Renal cortical epithelial cell (primary cell): ENCODE results near the gene SYAP1. TPM values are rescaled to one million over a fixed set of nuclear protein-coding genes. Genes with fewer than 3 reads are reported as not detected.
"Not testable (repeated sequence)": the region's sequence is repeated elsewhere in the genome, so short reads cannot be mapped to it uniquely, and the experiment has no call there.

Experiments used
- DNase-seq: peaks from one replicate; pipeline ENCODE4 v3.0.0-alpha.2; 2011; ENCODE audit warnings: low read depth
- total RNA-seq: library from RNA; depleted of rRNA; stranded (reverse); fragments of >200 nt; gene quantifications from 2 replicates; pipeline ENCODE4 v1.2.3, GENCODE V29; 2014

SYAP1 gene, protein sequence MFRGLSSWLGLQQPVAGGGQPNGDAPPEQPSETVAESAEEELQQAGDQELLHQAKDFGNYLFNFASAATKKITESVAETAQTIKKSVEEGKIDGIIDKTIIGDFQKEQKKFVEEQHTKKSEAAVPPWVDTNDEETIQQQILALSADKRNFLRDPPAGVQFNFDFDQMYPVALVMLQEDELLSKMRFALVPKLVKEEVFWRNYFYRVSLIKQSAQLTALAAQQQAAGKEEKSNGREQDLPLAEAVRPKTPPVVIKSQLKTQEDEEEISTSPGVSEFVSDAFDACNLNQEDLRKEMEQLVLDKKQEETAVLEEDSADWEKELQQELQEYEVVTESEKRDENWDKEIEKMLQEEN
- total RNA-seq: 43.6 and 78.5 TPM in 2 replicates

DNA sequence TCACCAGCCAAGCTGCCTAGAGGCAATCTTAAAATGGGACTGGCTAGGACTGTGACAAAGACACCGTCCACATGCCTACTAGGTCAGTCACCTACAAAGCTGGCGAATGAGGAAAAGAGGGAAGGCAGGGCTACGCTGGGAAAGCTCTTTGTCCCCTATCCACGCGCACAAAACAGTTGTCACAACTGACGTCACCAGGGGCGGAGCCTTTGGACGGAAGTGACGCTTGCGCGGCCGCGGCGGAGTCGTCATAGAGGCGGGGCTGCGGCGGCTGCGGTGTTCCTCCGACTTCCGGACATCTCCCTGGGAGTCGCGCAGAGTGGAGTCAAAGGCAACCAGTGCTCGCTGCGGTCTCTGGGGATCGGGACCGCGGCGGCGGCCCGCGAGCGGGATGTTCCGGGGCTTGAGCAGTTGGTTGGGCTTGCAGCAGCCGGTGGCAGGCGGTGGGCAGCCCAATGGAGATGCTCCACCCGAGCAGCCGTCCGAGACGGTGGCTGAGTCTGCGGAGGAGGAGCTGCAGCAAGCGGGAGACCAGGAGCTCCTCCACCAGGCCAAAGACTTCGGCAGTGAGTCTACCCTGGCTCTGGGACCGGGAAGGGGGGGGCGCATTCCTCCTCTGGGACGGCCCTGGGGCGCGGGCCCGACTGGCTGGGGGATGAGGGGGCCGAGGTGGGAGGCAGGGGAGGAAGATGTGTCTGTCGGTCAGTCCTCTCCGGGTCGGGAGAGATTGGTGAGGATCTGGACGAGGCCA lies at the start of gene SYAP1:
Gene SYAP1, plus strand, starts transcription at position 279 of the 751 bp plus-strand sequence. Its CDS starts 113 bp downstream, at position 392.
- peak; percentile 92 for DNase-seq

DNA sequence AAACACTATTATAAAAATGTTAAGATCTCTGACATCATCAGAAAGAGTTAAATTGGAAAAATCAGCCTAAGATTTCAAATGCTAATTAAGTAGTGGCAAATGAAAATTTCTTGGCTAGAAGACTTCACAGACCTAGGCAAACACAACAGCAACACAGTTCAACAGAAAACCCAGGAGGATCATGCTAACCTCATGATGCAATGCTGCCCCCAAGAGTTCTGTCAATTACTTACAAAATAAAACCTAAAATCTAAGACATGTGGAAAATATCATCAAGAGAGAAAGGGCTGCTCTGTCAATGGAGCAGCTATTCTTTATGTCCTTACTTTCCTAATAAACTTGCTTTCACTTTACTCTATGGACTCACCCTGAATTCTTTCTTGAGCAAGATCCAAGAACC lies 48.4 kb upstream of the SYAP1 start:
- DNase-seq: peak; percentile 52

DNA sequence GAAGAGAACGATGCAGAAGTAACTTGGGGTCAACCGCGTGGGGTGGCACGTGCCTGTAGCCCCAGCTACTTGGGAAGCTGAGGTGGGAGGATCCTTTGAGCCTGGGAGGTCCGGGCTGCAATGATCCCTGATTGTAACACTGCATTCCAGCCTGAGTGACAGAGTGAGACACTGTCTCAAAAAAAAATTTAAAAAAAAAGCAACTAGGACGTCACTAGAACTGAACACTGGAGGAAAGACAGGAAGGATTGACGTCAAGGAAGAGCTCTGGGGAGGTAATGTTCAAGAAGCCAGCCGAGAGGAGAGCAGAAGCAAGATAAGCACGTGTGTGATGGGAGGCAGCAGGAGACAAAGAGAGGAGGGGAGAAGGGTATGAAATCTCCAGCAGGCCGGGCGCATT lies 40.7 kb upstream of the SYAP1 start:
- no peak for DNase-seq

DNA sequence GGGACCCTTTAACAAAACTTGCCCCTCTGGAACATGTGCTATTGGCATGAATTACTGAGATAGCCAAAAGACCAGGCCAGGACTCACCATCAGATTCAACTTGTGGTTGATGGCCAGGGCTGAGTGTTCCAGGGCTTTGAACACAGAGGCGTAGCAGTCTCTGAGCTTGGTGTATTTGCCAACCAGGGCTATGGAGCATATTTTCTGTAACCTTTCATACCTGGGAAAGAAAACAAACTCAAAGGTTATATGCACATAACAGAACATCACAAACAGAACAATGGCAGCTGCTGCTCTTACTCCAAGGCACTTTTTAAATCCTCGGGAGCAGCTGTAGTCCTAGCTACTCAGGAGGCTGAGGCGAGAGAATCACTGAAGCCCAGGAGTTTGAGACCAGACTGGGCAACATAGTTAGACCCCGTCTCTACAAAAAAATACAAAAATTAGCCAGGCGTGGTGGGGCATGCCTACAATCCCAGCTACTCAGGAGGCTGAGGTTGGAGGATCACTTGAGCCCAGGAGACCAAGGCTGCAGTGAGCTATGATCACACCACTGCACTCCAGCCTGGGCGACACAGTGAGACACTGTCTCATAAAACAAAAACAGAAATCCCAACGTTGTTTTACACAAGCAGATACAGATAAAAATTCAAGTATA lies 36.3 kb upstream of the SYAP1 start:
- DNase-seq: no peak

DNA sequence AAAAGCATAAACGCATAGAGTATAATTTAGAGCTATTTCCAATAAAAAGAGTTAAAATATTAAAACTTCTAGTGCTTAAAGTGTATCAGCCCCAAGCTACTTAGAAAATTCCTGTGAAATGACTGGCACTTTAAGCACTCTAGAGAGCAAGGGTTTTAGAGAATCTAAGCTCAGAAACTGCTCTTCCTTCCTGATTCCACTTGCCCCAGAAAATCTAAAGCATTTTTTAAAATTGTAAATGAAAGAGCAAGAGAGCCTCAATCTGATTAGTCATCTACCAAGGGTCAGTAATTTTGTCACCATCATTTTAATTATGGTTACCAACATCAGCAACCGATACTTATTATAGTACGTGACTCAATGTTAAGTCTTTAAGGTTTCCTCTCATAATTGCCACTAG lies 31.9 kb upstream of the SYAP1 start:
- DNase-seq: peak; percentile 20

DNA sequence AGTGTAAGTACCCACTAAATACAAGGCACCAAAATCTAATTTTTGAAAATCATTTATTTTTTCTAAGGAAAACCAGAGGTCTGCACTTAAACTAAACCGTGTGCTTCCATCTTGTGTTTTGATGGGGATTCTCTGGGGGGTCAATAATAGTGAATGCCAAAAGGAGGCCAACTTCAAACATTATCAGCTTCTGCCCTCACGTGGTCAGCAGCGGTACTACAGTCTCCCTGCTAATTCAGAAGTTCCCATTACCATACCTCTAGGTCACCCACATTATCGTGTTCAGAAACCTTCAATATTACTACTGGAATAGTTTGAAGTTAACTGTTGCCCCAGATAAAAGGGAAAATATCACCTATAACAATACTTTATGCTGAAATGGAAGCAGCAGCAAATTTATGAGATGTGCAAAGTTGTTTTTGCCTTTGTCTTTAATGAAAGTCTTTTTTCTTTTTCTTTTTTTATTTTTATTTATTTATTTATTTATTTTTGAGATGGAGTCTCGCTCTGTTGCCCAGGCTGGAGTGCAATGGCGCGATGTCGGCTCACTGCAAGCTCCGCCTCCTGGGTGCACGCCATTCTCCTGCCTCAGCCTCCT lies 24.2 kb upstream of the SYAP1 start:
- peak; percentile 33 for DNase-seq

DNA sequence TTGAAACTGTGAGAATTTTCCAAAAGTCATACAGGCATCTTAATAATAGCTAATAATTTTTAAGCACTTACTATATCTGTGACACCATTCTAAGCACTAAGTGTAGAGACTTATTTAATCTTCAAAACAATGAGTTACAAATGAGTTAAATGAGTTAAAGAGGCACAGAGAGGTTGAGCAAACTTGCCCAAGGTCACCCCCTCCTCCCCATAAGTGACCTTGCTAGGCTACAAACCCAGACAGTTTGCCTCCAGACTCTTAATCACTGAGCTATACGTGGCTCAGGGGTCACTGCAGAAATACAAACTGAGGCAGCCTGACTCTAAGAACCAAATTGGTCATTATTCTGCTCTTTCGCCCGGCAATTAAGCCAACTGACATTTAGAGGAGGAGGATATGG lies 22.5 kb upstream of the SYAP1 start:
- no peak for DNase-seq

DNA sequence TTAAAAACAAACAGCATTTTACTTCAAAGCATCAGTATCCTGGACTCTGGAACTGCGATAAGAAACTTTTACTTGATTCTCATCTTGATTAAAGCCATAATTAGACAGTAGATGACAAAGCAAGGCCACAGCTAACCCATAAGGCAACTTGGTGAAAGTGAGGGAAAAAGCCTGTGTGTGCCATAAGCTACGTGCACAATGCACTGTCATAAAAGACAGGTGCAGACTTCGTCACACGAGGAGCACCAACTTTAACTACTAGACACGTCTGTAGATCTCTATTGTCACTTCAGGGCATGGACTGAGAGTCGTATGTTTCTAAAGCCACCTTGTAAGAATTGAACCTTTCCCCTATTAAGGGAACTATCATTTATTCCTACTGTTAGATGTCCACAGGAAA lies 20.0 kb upstream of the SYAP1 start:
- DNase-seq: no peak

DNA sequence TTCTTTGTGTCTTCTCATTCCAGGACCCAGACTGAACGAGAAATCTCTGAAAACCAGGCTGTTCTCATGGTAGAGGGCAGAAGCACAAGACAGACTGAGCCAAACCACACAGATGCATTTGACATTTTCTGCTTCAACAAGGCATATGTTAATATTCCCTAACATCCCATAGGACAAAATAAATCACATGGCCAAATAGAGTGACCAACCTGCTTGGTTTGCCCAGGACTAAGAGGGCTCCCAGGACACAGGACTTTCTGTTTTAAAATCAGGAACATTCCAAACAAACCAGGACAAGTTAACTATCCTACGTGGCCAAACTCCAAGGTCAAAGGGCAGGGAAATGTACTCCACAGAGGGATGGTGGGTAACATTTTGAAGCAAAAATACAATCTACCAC lies 18.7 kb upstream of the SYAP1 start:
- DNase-seq: no peak

DNA sequence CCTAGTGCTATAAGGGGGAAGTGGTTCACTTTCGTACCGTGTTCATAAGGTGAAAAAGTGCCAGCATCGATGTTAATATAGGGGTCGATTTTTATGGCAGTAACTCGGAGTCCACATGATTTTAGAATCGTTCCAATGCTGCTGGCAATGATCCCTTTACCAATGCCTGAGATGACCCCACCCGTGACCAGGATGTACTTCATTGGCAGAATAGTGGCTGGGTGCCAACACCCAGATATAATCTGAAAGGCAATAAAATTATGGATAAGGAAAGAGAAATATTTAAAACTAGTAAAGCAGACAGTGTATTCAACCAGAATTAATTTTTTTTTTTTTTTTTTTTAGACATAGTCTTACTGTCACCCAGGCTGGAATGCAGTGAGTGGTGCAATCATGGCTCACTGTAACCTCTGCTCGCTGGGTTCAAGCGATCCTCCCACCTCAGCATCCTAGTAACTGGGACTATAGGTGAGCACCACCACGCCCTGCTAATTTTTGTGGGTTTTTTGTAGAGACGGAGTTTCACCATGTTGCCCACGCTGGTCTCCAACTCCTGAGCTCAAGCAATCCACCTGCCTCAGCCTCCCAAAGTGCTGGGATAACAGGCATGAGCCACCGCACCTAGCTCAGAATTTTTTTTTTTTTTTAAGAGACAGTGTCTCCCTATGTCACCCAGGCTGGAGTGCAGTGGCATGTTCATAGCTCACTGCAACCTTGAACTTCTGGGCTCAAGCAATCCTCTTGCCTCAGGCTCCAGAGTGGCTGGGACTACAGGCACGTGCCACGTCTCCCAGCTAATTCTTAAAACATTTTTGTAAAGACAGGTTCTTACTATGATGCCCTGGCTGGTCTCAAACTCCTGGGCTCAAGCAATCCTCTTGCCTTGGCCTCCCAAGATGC lies 16.5 kb upstream of the SYAP1 start:
- no peak for DNase-seq

DNA sequence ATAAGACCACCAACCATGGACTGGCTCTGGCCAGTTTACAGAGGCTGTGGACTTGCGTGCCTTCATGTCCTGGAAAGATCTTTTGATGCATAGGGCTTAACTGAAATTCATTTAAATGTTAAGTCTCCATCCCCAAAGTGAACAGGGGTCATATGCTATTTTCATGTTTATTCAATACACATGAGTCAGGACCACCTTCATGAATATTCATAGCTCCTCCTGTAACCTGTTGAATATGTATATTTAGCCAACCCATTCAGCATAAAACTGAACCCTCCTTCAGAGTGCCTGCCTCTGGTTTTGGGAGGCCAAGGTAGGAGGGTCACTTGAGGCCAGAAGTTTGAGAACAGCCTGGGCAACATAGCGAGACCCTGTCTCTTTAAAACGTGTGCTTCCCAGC lies 14.0 kb upstream of the SYAP1 start:
- no peak for DNase-seq

DNA sequence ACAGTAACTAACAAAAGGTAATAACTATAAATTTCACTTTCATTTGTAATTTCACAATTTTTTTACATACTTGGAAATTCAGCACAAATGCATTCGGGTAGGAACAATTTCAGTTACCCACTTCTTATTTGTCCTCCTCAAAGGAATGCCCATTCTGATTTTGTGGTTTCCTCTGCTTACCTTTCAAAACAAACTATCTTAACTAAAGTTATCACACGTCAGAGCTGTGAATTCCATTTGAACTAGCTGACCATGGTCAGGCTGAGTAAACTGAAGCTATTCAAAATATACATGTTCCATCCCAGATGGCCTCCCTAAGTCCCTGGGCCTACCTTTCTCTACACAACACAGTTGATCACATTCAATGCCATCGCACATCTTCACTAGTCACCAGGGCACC lies 11.4 kb upstream of the SYAP1 start:
- DNase-seq: no peak

DNA sequence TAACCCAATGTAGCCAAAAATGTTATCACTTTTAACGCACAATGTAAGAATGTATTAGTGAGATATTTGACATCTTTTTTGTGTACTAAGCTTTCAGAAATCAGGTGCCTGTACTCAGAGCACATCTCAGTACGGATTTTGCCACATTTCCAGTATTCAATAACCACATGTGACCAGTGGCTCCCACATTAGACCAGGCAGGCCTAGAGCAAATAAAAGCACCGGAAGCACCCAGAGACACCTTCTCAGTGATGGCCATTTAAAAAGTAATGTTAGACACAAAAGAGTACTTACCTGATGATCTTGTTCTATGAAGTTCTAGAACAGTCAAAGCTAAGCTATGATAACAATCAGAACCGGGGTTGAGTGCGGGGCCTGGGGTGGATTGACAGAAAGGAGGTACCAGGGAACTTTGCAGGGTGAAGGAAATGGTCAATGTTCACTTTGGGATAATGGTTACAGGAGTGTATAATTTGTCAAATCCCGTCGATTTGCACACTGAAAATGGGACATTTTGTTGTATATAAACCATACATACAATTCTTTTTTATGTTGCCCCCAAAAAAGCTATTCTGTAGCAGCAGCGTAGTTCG lies 8.1 kb upstream of the SYAP1 start:
- no peak for DNase-seq

DNA sequence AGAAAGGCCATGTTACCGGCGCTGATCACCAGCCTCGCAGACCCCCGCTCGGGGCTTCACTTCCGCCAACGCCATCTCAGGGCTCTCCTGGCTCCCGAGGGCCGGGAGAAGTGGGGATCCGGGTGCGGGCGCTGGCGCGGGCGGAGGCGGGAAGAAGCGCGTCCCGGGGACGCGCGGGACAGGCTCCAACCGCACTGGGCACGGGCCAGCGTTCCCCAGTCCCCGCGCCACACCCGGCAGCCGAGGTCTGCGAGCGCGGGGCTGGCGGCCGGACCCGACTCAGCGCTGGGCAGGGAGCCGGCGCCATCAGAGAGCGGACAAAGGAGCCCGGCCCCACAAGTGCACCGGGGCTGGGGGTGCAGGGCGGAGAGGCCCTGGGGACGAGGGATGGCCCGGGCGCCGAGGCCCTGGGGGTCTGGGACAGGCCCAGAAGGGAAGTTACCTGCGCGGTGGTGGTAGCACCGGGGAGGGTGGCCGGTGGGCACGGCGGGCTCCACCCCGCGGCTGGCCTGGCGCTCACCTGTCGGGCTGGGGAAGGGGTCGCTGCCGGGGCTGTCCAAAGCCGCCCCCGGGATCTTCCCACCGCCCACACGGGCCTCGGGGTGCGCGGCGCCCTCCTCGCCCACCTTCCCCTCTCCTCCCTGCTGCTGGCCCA lies 7.4 kb upstream of the SYAP1 start:
- no peak for DNase-seq

DNA sequence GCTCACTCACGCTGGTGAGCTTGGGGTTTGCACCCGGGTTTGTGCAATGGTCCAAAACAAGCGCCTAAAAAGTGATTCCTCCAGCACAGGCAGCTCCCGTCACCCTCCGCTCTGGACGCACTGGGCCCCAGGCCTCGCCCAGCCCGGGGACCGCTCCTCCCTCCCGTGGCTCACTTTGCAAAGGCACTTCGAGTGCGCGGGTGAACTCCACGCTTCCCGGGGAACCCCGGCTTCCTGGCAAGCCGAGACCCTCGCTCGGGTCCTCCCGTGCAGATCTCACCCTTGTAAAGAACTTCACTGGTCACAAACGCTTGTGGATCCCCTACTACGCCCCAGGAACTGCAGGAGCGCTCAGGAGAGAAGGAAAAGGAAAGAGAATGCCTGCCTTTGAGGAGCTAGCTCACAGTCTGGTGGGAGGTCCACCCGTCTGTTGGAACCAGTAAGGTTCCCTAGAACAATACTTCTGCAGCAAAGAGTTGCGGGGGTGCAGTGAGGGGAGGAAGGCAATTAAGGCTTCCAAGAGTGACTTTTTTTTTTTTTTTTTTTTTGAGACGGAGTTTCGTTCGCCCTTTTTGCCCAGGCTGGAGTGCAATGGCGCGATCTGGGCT lies 6.8 kb upstream of the SYAP1 start, which contains the start of gene CTPS2:
Gene CTPS2, minus strand, starts transcription at position 122 of the 608 bp plus-strand sequence. CDS start 9,767 bp downstream, outside the sequence.
- DNase-seq: peak; percentile 17

DNA sequence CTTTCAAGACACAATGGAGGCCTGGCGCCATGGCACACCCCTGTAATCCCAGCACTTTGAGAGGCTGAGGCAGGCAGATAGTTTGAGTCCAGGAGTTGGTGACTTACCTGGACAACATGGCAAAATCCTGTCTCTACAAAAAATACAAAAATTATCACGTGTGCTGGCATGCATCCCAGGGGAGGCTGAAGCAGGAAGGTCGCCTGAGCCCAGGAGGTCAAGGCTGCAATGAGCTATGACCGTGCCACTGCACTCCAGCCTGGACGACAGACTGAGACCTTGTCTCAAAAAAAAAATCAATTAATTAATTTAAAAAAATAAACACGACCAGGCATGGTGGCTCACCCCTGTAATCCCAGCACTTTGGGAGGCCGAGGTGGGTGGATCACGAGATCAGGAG lies 4.9 kb upstream of the SYAP1 start:
- no peak for DNase-seq

DNA sequence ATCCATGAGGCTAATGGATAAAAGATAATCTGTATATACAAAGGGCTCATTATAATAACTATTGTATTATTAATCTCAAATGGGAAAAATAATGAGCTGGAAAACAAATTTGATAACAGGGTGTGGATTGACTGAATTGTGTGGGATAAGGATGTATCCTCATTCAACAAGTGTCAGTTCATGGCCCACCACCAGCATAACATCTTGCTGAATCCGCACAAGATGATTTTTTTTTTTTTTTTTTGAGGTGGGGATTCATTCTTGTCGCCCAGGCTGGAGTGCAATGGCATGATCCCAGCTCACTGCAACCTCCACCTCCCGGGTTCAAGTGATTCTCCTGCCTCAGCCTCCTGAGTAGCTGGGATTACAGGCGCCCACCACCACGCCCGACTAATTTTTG lies 3.8 kb upstream of the SYAP1 start:
- DNase-seq: not testable (repeated sequence)

DNA sequence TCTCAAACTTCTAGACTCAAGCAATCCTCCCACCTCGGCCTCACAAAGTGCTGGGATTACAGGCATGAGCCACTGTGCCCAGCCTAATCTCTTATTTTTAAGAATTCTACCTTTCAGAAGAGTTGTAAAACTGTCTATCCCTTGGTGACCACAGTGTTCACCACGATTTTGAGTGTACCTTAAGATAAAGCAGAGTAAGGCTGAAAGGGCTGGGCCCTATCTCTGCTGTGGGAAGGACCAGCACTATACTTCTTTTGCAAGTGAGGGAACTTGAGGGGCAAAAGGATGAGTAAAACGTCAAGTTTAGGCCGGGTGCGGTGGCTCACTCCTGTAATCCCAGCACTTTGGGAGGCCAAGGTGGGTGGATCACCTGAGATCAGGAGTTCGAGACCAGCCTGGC lies 3.0 kb upstream of the SYAP1 start:
- DNase-seq: not testable (repeated sequence)

DNA sequence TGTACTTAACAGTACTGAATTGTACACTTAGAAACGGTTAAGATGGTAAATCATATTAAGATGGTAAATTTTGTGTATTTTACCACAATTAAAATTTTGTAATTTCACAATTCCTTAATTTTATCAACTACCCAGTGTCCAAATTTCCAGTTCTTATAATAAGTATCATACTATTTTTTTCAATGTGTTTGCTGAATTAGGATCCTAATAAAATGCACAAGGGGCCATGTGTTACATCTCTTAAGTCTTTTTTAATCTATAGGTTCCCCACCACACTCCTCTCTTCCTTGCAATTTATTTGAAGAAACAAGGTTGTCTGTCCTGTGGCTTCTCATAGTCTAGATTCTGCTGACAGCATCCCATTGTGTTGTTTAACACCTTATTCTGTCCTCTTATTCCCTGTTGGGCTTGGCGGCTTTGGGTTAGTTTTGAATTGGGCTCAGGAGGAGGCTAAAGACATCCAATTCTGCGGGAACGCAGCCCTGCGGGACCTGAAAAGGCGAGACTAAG lies 533 bp upstream of the SYAP1 start:
- no peak for DNase-seq

DNA sequence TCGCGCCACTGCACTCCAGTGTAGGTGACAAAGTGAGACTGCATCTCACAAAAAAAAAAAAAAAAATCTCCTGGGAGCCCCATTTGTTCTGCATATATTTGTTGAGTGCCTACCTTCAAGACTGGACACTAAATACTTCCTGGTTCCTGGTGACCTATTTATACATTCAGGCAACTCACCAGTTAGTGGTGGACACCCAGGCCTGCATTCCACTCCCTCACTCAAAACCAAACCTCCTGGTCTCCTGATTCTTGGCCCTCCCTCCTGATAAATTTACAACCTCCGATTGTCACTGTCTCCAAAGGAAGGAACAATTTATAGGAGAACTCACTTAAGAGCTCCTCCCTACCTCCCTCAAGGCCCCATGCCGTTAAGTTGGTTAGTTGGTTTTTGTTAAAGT lies 3.1 kb downstream of the SYAP1 start:
- peak; percentile 54 for DNase-seq
